Loucy (cell line): ENCODE results near the gene DNASE1L3.

Experiments used
- H2AFZ ChIP-seq: fragments of 200-600 bp; sonication (generic); 2 replicates; pipeline ENCODE4 v1.6.0; 2016; ENCODE audit warnings: antibody characterized with exemption, mild to moderate bottlenecking, low read length, moderate library complexity
- H3F3A ChIP-seq: fragments of 200-600 bp; 2 replicates; pipeline ENCODE4 v1.6.0; 2016; ENCODE audit warnings: antibody characterized with exemption, low read depth, mild to moderate bottlenecking
- H3K27me3 ChIP-seq: fragments of 200-600 bp; sonication (generic); 2 replicates; pipeline ENCODE4 v1.6.1; 2014; ENCODE audit warnings: low read length, mild to moderate bottlenecking; ENCODE audit not compliant: insufficient read depth, poor library complexity, severe bottlenecking
- H3K36me3 ChIP-seq: fragments of 200-600 bp; sonication (generic); 2 replicates; pipeline ENCODE4 v1.6.1; 2016; ENCODE audit warnings: low read length; ENCODE audit not compliant: insufficient read depth
- H3K4me1 ChIP-seq: fragments of 200-600 bp; sonication (generic); 2 replicates; pipeline ENCODE4 v1.5.1; 2014; ENCODE audit warnings: low read length, mild to moderate bottlenecking; ENCODE audit not compliant: insufficient read depth, poor library complexity, severe bottlenecking
- H3K4me2 ChIP-seq: fragments of 200-600 bp; sonication (generic); 2 replicates; pipeline ENCODE4 v1.6.0; 2014; ENCODE audit warnings: antibody characterized with exemption, low read length, low read depth, mild to moderate bottlenecking; ENCODE audit not compliant: poor library complexity, severe bottlenecking
- H3K4me3 ChIP-seq: fragments of 200-600 bp; sonication (generic); 2 replicates; pipeline ENCODE4 v1.5.1; 2014; ENCODE audit warnings: low read length, mild to moderate bottlenecking, mixed read lengths; ENCODE audit not compliant: poor library complexity, severe bottlenecking
- H3K79me2 ChIP-seq: fragments of 200-600 bp; sonication (generic); 2 replicates; pipeline ENCODE4 v1.6.1; 2014; ENCODE audit warnings: low read length; ENCODE audit not compliant: insufficient read depth
- H3K9ac ChIP-seq: fragments of 200-600 bp; sonication (generic); 2 replicates; pipeline ENCODE4 v1.6.0; 2014; ENCODE audit warnings: mild to moderate bottlenecking, low read depth, low read length, moderate library complexity; ENCODE audit not compliant: poor library complexity, severe bottlenecking
- H3K9me2 ChIP-seq: fragments of 200-600 bp; sonication (generic); replicated peaks from 2 replicates; pipeline ENCODE4 v1.6.1; 2016; ENCODE audit warnings: low read depth, low read length, mixed read lengths
- H3K9me3 ChIP-seq: fragments of 200-600 bp; sonication (generic); 2 replicates; pipeline ENCODE4 v1.6.1; 2014; ENCODE audit warnings: mild to moderate bottlenecking, antibody characterized with exemption, low read length, low read depth; ENCODE audit not compliant: insufficient read depth
- H4K20me1 ChIP-seq: fragments of 200-600 bp; sonication (generic); 2 replicates; pipeline ENCODE4 v1.6.0; 2014; ENCODE audit warnings: antibody characterized with exemption, low read length, mild to moderate bottlenecking; ENCODE audit not compliant: insufficient read depth, poor library complexity, severe bottlenecking
- EZH2phosphoT487 ChIP-seq: fragments of 200-600 bp; IDR thresholded peaks from 2 replicates; pipeline ENCODE4 v1.6.1; 2018; ENCODE audit warnings: antibody characterized with exemption, mild to moderate bottlenecking, moderate library complexity, borderline replicate concordance
- TF ChIP-seq, protein P1 (sequence below): fragments of 200-600 bp; sonication (generic); conservative IDR thresholded peaks from 2 replicates; pipeline ENCODE4 v1.5.1; 2014; ENCODE audit warnings: mild to moderate bottlenecking, antibody characterized with exemption, low read length

The DNASE1L3 gene

DNA sequence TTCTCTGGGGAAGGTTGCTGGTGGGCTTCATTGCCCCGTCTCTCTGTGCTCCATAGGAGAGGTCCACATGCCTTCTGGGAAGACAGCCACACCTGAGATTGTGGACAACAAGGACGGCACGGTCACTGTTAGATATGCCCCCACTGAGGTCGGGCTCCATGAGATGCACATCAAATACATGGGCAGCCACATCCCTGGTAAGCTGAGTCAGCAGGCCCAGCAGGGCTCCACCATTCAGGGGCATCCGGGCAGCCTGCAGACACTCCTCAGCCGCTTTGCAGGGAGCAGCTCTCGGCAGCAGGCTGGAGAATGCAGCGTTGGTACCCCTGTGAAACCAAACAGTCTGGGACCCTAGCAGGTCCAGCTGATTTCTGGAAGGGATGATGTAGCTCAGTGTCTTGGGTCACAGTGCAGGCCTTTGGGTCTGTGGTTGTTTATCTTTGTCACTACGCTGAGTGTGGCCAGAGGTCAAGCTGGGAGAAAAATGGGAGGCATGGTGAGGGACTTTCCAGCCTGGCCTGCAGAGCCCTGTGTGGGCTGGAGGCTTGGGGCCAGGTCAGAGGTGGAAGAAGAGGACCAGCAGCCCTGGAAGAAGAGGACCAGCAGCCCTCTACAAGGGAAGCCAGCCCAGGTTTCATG, 67.2 kb downstream of the DNASE1L3 start:
- no peaks in the 10 kb centered on the region for H3F3A ChIP-seq
- H3K79me2 ChIP-seq = no peaks in the 10 kb centered on the region
- H3K9me3 ChIP-seq = no peaks in the 10 kb centered on the region
- H4K20me1 ChIP-seq = no peaks in the 10 kb centered on the region
- H2AFZ ChIP-seq = no peak overlapping the region
- H3K4me1 ChIP-seq = no peaks in the 10 kb centered on the region
- no peak overlapping the region for H3K4me3 ChIP-seq
- no peak overlapping the region for H3K4me2 ChIP-seq
- H3K9ac ChIP-seq = no peak overlapping the region
- H3K27me3 ChIP-seq = no peaks in the 10 kb centered on the region
- H3K36me3 ChIP-seq = peaks cover 42% of the 10 kb centered on the region; the same call in 1 of the 2 replicates
- H3K9me2 ChIP-seq = no peaks in the 10 kb centered on the region
- TF ChIP-seq, protein P1, sequence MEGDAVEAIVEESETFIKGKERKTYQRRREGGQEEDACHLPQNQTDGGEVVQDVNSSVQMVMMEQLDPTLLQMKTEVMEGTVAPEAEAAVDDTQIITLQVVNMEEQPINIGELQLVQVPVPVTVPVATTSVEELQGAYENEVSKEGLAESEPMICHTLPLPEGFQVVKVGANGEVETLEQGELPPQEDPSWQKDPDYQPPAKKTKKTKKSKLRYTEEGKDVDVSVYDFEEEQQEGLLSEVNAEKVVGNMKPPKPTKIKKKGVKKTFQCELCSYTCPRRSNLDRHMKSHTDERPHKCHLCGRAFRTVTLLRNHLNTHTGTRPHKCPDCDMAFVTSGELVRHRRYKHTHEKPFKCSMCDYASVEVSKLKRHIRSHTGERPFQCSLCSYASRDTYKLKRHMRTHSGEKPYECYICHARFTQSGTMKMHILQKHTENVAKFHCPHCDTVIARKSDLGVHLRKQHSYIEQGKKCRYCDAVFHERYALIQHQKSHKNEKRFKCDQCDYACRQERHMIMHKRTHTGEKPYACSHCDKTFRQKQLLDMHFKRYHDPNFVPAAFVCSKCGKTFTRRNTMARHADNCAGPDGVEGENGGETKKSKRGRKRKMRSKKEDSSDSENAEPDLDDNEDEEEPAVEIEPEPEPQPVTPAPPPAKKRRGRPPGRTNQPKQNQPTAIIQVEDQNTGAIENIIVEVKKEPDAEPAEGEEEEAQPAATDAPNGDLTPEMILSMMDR = no peak
- TF ChIP-seq EZH2phosphoT487 = no peak
